KOPT-K1 (cell line): ENCODE measurements around the gene TRDMT1.

Experiments
- H3K27ac ChIP-seq: fragments of 200-600 bp; sonication (generic); 2 replicates; pipeline ENCODE4 v1.5.1; 2016; ENCODE audit warnings: antibody characterized with exemption, mild to moderate bottlenecking, low read depth, low read length; ENCODE audit not compliant: poor library complexity, severe bottlenecking
- H3K36me3 ChIP-seq: fragments of 200-600 bp; sonication (generic); 2 replicates; pipeline ENCODE4 v1.5.1; 2017; ENCODE audit warnings: antibody characterized with exemption, mild to moderate bottlenecking, low read length, moderate library complexity; ENCODE audit not compliant: insufficient read depth
- H3K9me3 ChIP-seq: fragments of 200-600 bp; sonication (generic); 2 replicates; pipeline ENCODE4 v1.5.1; 2017; ENCODE audit warnings: antibody characterized with exemption, low read length, mild to moderate bottlenecking; ENCODE audit not compliant: insufficient read depth, poor library complexity, severe bottlenecking

The TRDMT1 gene

DNA sequence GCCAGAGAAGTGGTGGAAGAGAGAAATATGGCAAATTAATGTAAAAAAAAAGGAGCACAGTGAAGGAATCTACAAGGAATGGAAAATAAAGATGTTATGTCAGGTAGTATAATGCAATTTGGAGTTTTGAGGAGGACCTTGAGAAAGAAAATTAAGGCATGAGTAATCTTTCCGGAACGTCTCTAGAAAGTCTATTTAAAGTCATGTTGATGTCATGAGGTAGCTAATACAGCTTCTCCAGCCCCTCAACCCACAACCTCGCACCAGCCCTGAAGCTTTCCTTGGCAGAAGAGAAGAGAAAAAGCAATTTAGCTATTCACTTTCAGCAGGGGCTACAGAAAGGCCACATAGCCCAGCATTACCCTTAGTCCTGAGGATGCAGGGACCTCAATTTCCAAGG, 22.5 kb downstream of the TRDMT1 start:
- no peak overlapping the region for H3K27ac ChIP-seq
- no peaks in the 10 kb centered on the region for H3K36me3 ChIP-seq
- no peaks in the 10 kb centered on the region for H3K9me3 ChIP-seq

DNA sequence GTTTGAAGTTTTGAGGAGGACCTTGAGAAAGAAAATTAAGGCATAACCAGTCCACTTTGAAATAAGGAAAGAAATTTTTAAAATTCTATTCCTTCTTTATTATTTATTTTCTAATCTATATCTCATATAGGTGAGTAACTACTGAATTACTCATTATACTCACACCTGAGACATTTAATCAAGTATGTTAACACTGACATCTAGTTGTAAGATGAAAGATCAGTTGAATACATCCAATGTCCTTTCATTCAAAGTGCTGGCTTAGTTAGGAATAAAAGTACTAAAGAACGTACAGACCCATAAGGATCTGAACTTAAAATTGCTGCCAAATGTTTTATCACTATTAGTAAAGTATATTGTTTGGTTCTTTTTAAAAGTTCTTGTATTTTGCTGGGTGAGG, 23.5 kb downstream of the TRDMT1 start:
- H3K36me3 ChIP-seq, result no peaks in the 10 kb centered on the region
- no peaks in the 10 kb centered on the region for H3K9me3 ChIP-seq
- no peak overlapping the region for H3K27ac ChIP-seq

DNA sequence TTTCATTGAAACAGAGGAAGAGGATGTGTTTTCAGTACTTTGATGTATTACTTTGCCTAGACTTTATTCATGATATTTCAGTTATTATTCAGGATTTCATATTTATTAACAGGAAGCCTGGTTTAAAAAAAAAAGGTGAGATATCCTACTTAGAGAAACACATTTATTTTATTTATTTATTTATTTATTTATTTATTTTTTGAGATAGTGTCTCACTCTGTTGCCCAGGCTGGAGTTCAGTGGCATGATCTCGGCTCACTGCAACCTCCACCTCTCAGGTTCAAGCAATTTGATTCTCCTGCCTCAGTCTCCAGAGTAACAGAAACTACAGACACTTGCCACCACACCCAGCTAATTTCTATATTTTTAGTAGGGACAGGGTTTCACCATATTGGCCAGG, 24.5 kb downstream of the TRDMT1 start:
- no peaks in the 10 kb centered on the region for H3K36me3 ChIP-seq
- H3K27ac ChIP-seq, result no peak overlapping the region
- H3K9me3 ChIP-seq, result no peaks in the 10 kb centered on the region

DNA sequence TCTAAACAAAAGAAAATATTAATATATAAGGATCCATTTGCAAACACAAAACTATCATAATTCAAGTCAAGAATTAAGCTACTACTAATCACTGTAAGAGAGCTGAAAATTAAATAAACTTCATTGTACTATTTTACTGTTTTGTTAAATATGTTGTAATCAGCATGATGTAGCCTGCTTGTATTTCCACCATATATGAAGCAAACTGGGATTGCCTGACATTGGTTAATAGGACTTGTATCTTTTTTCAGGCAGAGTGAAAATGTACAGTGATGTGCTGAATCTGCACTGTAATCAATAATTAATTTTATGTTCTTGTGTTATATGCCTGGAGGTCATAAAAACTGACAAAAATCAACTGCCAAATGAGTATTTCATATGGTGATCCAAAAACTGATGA, 25.4 kb downstream of the TRDMT1 start:
- no peaks in the 10 kb centered on the region for H3K9me3 ChIP-seq
- H3K36me3 ChIP-seq, result no peaks in the 10 kb centered on the region; the same call in 1 of the 2 replicates
- no peak overlapping the region for H3K27ac ChIP-seq

DNA sequence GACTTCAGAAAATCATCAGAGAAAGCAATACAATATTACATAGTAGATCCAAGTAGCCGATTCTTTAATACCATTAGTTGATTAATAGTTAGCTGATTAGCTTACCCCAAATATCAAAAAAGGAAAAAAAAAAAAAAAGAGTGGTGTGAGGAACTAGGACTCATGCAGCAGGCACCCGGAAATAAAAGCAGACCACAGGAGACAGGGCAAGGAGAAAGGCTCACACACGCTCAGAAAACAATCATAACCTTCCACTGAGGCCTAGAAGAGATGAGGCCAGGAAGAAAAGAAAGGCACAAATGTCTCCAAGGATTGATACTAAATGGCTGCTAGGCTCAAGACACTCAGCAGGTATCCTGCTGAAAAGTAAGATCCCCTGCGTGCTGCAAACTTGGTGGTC, 25.9 kb downstream of the TRDMT1 start:
- no peaks in the 10 kb centered on the region; the same call in 1 of the 2 replicates for H3K36me3 ChIP-seq
- H3K9me3 ChIP-seq, result no peaks in the 10 kb centered on the region
- H3K27ac ChIP-seq, result no peak overlapping the region

DNA sequence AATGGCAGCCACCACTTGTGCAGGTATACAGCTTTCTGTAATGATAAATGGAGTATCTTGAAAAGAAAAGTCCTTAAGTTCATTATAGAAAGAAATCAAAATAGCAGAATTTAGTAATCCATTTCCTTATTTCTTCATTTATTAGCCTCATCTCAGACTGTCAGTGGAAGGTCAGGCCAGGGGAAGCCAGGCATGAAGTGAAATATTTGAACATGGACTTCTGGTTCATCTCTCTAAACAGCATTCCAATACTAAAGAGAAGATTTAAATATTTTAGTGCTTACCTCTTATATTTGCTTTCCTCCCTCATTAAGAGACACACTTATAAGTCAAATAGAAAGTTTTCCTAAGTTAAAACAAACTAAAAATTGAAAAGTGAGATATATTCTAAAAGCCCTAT, 26.8 kb downstream of the TRDMT1 start:
- no peaks in the 10 kb centered on the region for H3K9me3 ChIP-seq
- no peak overlapping the region for H3K27ac ChIP-seq
- no peaks in the 10 kb centered on the region; the same call in 1 of the 2 replicates for H3K36me3 ChIP-seq

DNA sequence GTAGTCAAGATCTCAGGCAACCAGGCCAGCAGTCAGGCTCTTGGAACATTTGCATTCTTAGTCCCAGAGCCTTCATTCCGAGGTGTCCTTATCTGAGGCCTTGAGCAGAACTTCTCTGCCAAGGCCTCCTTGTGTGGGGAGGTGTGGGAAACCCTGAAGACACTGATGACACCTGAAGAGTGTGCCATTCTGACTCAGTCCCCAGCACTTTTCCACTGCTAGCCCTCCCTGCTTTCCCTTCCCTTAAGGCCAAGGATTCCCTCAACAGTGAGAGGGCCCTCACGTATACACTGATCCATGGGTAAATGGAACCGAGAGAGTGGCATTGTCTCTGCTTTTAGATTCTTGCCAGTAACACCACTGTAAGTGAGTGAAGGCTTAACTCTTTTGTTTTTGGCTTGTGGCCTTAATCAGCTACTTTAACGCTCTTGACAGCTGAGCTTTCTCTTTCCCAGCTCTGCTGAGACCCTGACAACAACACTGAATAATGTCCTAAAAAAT, 30.3 kb downstream of the TRDMT1 start:
- H3K36me3 ChIP-seq, result no peaks in the 10 kb centered on the region; the same call in 1 of the 2 replicates
- no peak overlapping the region for H3K27ac ChIP-seq
- no peaks in the 10 kb centered on the region for H3K9me3 ChIP-seq

DNA sequence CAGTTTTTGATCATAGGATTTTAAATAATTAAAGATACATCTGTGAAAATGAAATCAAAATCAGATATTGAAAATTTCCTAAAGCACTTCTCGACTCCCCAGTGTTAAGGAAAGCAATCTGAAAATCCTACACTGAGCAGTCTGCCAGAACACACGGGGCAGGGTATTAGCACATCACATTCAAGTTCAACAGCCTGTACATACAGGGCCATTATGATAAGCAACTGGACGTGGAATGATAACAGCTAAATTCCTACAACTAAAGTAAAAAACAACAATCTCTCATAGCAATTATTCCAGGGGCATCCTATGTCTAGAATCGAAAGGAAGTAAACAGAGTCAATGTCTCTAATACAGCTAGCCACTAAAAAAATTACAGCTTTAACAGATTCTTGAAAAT, 31.7 kb downstream of the TRDMT1 start:
- Histone ChIP-seq H3K27ac (no peak overlapping the region), H3K36me3 (no peaks in the 10 kb centered on the region; the same call in 1 of the 2 replicates)

DNA sequence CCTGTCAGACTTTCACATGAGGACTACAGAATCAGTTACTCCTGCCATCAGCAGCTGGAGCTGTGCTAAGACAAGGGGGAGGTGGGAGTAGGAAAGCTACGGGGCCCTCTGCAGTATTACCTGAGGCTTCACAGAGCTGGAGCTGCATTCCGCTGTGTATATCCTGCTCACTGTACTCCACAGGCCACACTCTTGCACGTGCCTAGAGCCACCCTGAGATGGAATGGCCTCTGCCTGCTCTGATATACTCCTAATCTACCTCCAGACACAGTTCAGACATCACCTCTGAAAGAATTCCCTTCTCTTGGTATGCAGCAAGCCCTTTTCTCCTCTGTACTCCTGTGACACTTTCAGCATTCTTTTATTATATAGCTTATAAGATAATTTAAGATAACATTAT, 34.8 kb downstream of the TRDMT1 start:
- Histone ChIP-seq H3K27ac (no peak overlapping the region), H3K36me3 (peaks cover 2% of the 10 kb centered on the region; the same call in 1 of the 2 replicates), H3K9me3 (no peaks in the 10 kb centered on the region)

More for the DNA sequence above, 31.7 kb downstream of the TRDMT1 start:
- H3K9me3 ChIP-seq, result no peaks in the 10 kb centered on the region

DNA sequence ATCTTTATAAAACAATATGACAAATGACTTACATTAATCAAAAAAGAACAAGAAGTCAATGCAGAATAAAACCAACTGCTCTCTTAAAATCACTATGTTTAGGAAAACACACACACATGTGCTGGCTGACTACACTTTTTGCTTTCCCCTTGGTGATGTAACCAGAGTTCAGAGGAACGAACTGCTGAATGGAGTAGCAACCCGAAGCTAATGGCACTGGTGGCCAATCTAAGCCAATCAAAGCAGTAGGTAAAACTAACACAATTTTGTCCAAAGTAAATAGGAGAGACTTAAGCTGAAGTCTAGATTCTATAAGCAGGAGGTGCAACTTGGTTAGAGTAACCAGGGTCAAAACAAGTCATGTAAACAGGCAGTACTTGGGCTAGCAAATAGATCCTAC, 38.6 kb downstream of the TRDMT1 start:
- H3K27ac ChIP-seq, result no peak overlapping the region
- H3K9me3 ChIP-seq, result no peaks in the 10 kb centered on the region
- peaks cover 4% of the 10 kb centered on the region; the same call in 1 of the 2 replicates for H3K36me3 ChIP-seq

DNA sequence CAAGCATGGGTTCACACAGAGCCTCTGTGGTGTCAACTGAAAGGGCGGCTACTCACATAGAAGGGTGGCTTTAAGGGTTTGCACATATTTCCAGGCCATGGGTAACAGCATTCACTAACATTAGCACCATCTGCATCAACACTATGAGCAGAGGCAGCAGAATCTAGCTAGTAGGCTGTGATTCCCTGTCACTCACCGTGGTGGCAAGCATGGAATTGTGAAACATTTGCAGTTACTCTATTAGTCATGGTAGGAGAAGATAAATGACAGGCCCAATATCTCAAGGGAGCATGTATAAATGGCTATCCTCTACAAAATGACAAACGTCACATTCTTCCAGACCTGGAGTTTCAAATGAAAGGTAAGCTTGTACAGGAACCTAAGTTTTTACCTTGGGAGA, 39.7 kb downstream of the TRDMT1 start:
- Histone ChIP-seq H3K27ac (no peak overlapping the region), H3K36me3 (peaks cover 4% of the 10 kb centered on the region; the same call in 1 of the 2 replicates), H3K9me3 (no peaks in the 10 kb centered on the region)

DNA sequence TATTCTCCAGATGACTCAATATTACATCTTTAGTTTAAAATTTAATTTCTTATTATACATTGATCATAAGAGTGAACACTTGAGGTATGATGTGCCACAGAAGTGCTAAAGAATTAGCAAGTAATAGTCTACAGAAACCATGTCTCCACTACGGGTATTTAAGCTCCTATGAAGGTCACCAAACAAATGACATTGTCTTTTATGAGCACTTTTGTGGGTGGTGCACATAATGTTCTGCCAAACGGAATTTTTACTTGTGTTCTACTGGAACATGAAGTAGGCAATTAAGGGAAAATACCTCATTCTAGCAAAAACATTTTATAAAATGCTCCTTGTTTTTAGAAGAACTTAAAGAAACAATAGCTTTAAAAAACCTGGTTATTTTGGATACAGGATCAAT, 44.4 kb downstream of the TRDMT1 start:
- no peaks in the 10 kb centered on the region for H3K9me3 ChIP-seq
- peaks cover 4% of the 10 kb centered on the region; the same call in 1 of the 2 replicates for H3K36me3 ChIP-seq
- no peak overlapping the region for H3K27ac ChIP-seq

DNA sequence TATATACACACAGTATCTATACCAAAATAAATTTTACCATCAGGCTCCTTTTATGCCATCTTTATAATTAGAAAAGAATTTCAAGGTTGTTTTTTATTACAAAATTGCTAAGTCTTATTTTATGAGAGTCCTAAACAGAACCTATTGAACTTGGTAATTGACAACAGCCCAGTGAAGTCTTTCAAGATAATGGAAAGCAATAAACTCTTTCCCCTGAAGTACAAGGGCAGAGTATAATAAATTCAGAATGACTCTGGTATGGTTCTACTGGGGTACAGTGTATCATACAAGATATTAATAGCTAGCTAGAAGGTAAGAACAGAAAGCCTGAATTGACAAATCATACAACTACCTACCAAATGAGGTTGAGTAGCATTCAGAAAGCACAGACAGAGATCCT, 45.6 kb downstream of the TRDMT1 start:
- H3K27ac ChIP-seq, result no peak overlapping the region
- H3K36me3 ChIP-seq, result no peaks in the 10 kb centered on the region
- H3K9me3 ChIP-seq, result no peaks in the 10 kb centered on the region

DNA sequence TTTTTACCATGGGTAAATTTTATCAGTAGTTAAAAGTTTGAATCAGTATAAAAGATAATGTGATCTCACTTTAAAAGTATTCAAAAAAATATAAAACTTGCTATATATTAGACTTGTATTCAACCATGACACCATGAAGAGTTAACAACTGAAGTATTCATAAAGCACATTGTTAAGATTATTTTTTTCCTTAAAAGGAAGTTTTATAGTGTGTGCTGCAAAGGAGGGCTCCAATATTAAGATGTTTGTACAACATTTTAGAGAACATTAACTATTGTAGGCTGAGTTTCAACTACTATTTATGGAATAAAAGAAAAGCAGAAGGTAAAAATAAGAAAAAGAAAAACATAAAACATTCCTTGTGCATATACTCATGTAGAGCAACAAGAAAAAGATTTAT, 47.4 kb downstream of the TRDMT1 start:
- Histone ChIP-seq H3K9me3 (no peaks in the 10 kb centered on the region), H3K27ac (no peak overlapping the region), H3K36me3 (no peaks in the 10 kb centered on the region)

DNA sequence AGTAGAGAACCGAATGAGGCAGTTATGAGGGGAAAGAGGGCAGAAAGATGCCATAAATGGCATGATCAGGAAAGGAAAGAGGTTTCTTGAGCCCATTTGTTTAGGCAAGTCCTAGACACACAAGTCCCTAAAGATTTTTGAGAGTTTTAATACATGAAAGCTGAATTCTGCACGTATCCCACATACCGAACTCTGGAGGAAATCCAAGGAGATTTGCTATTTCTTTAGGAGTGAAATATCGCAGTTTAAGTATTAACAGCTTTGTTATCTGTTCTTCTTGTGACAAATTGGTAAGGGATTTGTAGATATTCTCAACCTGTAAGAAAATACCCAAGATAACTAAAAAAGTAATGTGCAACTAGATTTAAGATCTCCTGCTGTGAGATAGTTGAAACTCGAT, 48.2 kb downstream of the TRDMT1 start:
- no peak overlapping the region for H3K27ac ChIP-seq
- no peaks in the 10 kb centered on the region for H3K36me3 ChIP-seq
- H3K9me3 ChIP-seq, result no peaks in the 10 kb centered on the region

DNA sequence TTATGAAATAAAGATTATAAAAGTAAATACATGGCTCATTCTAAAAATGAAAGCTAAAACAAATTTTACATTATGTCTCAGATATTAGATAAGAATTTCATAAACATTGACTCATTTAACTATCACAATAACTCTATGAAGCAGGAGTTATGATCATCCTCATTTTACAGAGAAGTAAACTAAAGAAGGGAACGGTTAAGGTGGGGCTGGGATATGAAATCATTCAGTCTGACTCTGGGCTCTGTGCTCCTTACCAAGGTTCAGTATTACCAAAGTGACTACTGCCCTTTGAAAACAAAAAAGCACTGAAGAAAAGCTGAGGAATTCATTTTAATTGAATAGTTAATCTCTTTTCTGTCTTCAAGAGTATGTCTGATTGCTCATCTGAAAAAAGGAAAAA, 49.8 kb downstream of the TRDMT1 start:
- Histone ChIP-seq H3K9me3 (no peaks in the 10 kb centered on the region), H3K27ac (no peak overlapping the region), H3K36me3 (no peaks in the 10 kb centered on the region)
